Endodermal cell (in vitro differentiated cells): ENCODE results near the gene BLTP3A. TPM values are rescaled to one million over a fixed set of nuclear protein-coding genes. Genes with fewer than 3 reads are reported as not detected.
"Not testable (repeated sequence)": the region's sequence is repeated elsewhere in the genome, so short reads cannot be mapped to it uniquely, and the experiment has no call there.

Experiments
- DNase-seq: peaks from one replicate; pipeline ENCODE4 v3.0.0-alpha.2; 2017
- H3K27ac ChIP-seq: 2 replicates; pipeline ENCODE4 v1.5.1; 2013; ENCODE audit warnings: mild to moderate bottlenecking, low read depth, low read length, moderate library complexity
- H3K27me3 ChIP-seq: 2 replicates; pipeline ENCODE4 v1.6.1; 2013; ENCODE audit warnings: mild to moderate bottlenecking, low read length, moderate library complexity; ENCODE audit not compliant: insufficient read depth, control insufficient read depth, poor library complexity, severe bottlenecking
- H3K36me3 ChIP-seq: 2 replicates; pipeline ENCODE4 v1.7.0; 2013; ENCODE audit warnings: mild to moderate bottlenecking, low read length, moderate library complexity; ENCODE audit not compliant: control insufficient read depth, insufficient read depth
- H3K4me1 ChIP-seq: one replicate; pipeline ENCODE4 v1.7.0; 2013; ENCODE audit warnings: low read length; ENCODE audit not compliant: control insufficient read depth, insufficient read depth
- H3K4me3 ChIP-seq: 2 replicates; pipeline ENCODE4 v1.5.1; 2013; ENCODE audit warnings: mild to moderate bottlenecking, low read length, moderate library complexity
- H3K9ac ChIP-seq: 2 replicates; pipeline ENCODE4 v1.6.1; 2013; ENCODE audit warnings: mild to moderate bottlenecking, low read length, moderate library complexity; ENCODE audit not compliant: poor library complexity, severe bottlenecking; ENCODE audit errors: extremely low read depth
- H3K9me3 ChIP-seq: 2 replicates; pipeline ENCODE4 v1.6.1; 2013; ENCODE audit warnings: mild to moderate bottlenecking, low read length, moderate library complexity; ENCODE audit not compliant: control insufficient read depth
- H3K27ac Mint-ChIP-seq: 2 replicates; pipeline ENCODE4 v1.8.0; 2020; ENCODE audit warnings: mixed read lengths
- H3K27me3 Mint-ChIP-seq: 2 replicates; pipeline ENCODE4 v1.8.0; 2021; ENCODE audit warnings: mild to moderate bottlenecking, mixed read lengths; ENCODE audit not compliant: insufficient read depth
- H3K36me3 Mint-ChIP-seq: 2 replicates; pipeline ENCODE4 v1.8.0; 2020; ENCODE audit warnings: low read depth, mixed read lengths
- H3K4me1 Mint-ChIP-seq: 2 replicates; pipeline ENCODE4 v1.8.0; 2020; ENCODE audit warnings: mixed read lengths
- H3K4me3 Mint-ChIP-seq: 2 replicates; pipeline ENCODE4 v1.8.0; 2020; ENCODE audit warnings: mild to moderate bottlenecking, moderate library complexity, mixed read lengths
- H3K9me3 Mint-ChIP-seq: 2 replicates; pipeline ENCODE4 v1.8.0; 2020; ENCODE audit warnings: mild to moderate bottlenecking, mixed read lengths
- CTCF ChIP-seq: fragments of 200-600 bp; sonication (generic); conservative IDR thresholded peaks from 2 replicates; pipeline ENCODE4 v1.5.0; 2021; ENCODE audit warnings: antibody characterized with exemption, mild to moderate bottlenecking
- WGBS, 2 experiments: methylation state at CpG; one replicate each; pipeline versions ENCODE4 v1.1.5 to v1.1.7; 2013; ENCODE audit warnings: missing lambda C conversion rate in 2 of 2, mixed read lengths in 1 of 2; ENCODE audit not compliant: insufficient coverage in 1 of 2, insufficient read length in 1 of 2; 5-methylcytosine and 5-hydroxymethylcytosine counted together
- total RNA-seq, 2 donors: library from RNA; stranded (reverse); fragmentation: NEBNext Ultra II Directional in 1 of 2; extraction: Animal tissue kit (Norgen Biotek cat#: 25700) in 1 of 2; gene quantifications; 2 replicates in 1 of 2; 3 replicates in 1 of 2; pipeline ENCODE4 v1.2.1, GENCODE V29; 2021

BLTP3A gene
- total RNA-seq, 2 donors from 2014 or later = 18.6 to 22.5 TPM

GRCh38 chr6:34799547-34799946 is 7.7 kb downstream of the BLTP3A start:
- no peaks in the 10 kb centered on the region for H3K27me3 Mint-ChIP-seq
- TF ChIP-seq CTCF = no peak
- no peak overlapping the region for H3K9ac ChIP-seq
- 93% methylated on average over 1 of the region's 3 CpGs; no CpG with 5 or more reads in 1 of the 2 experiments for WGBS, 2 experiments
- DNase-seq = no peak
- no peaks in the 10 kb centered on the region for H3K36me3 ChIP-seq
- H3K4me1 Mint-ChIP-seq = peaks cover 10% of the 10 kb centered on the region
- no peak overlapping the region for H3K4me3 Mint-ChIP-seq
- H3K36me3 Mint-ChIP-seq = peaks cover 6% of the 10 kb centered on the region
- no peaks in the 10 kb centered on the region for H3K9me3 Mint-ChIP-seq
- no peak overlapping the region for H3K4me3 ChIP-seq
- no peaks in the 10 kb centered on the region for H3K4me1 ChIP-seq
- no peaks in the 10 kb centered on the region for H3K27me3 ChIP-seq
- no peaks in the 10 kb centered on the region for H3K9me3 ChIP-seq
- H3K27ac ChIP-seq = no peak overlapping the region
- no peak overlapping the region for H3K27ac Mint-ChIP-seq

GRCh38 chr6:34804543-34804942 is 12.7 kb downstream of the BLTP3A start:
- Histone ChIP-seq H3K4me1 (no peaks in the 10 kb centered on the region), H3K36me3 (no peaks in the 10 kb centered on the region), H3K4me3 (no peak overlapping the region), H3K9me3 (no peaks in the 10 kb centered on the region), H3K27ac (no peak overlapping the region), H3K9ac (no peak overlapping the region), H3K27me3 (no peaks in the 10 kb centered on the region)
- TF ChIP-seq CTCF = no peak
- Mint-ChIP-seq H3K36me3 (peaks cover 2% of the 10 kb centered on the region), H3K4me1 (peaks cover 7% of the 10 kb centered on the region), H3K27me3 (no peaks in the 10 kb centered on the region), H3K4me3 (no peak overlapping the region), H3K9me3 (no peaks in the 10 kb centered on the region), H3K27ac (no peak overlapping the region)
- no peak for DNase-seq

- H3K27me3 Mint-ChIP-seq, H3K36me3 ChIP-seq, H3K27ac ChIP-seq, H3K9me3 Mint-ChIP-seq, H3K4me1 Mint-ChIP-seq, H3K4me1 ChIP-seq, H3K9ac ChIP-seq, H3K4me3 Mint-ChIP-seq, H3K9me3 ChIP-seq, H3K4me3 ChIP-seq, H3K27ac Mint-ChIP-seq, DNase-seq, H3K36me3 Mint-ChIP-seq, H3K27me3 ChIP-seq: not testable (repeated sequence)
- WGBS, 2 experiments = 92 to 94% methylated on average over 5 to 6 of the region's 6 CpGs
These were observed 13.2 kb downstream of the BLTP3A start for GRCh38 chr6:34805074-34805473.

GRCh38 chr6:34806738-34807453 is 15.0 kb downstream of the BLTP3A start:
- H3K4me3 Mint-ChIP-seq = no peak overlapping the region
- TF ChIP-seq CTCF = no peak
- no peaks in the 10 kb centered on the region for H3K27me3 Mint-ChIP-seq
- DNase-seq = no peak
- H3K27ac Mint-ChIP-seq = no peak overlapping the region
- Histone ChIP-seq H3K4me3 (no peak overlapping the region), H3K9me3 (no peaks in the 10 kb centered on the region), H3K27me3 (no peaks in the 10 kb centered on the region), H3K4me1 (no peaks in the 10 kb centered on the region), H3K27ac (no peak overlapping the region), H3K9ac (no peak overlapping the region), H3K36me3 (no peaks in the 10 kb centered on the region)
- no peaks in the 10 kb centered on the region for H3K9me3 Mint-ChIP-seq
- peaks cover 2% of the 10 kb centered on the region for H3K4me1 Mint-ChIP-seq
- 90 to 92% methylated on average over 9 of the region's 9 CpGs for WGBS, 2 experiments
- H3K36me3 Mint-ChIP-seq = no peaks in the 10 kb centered on the region

- not testable (repeated sequence) for H3K27me3 ChIP-seq, H3K36me3 Mint-ChIP-seq, H3K27ac ChIP-seq, H3K9ac ChIP-seq, H3K36me3 ChIP-seq, H3K4me1 Mint-ChIP-seq, H3K9me3 Mint-ChIP-seq, H3K27ac Mint-ChIP-seq, H3K4me3 Mint-ChIP-seq, H3K9me3 ChIP-seq, DNase-seq, H3K4me1 ChIP-seq, H3K4me3 ChIP-seq, H3K27me3 Mint-ChIP-seq
- WGBS, 2 experiments = 93 to 94% methylated on average over 2 to 3 of the region's 3 CpGs
These were observed 16.6 kb downstream of the BLTP3A start for GRCh38 chr6:34808473-34808872.
